Stomach (tissue), 9 donors: ENCODE measurements around the gene SLC35A4. TPM values are rescaled to one million over a fixed set of nuclear protein-coding genes. Genes with fewer than 3 reads are reported as not detected.
A peak's percentile ranks its signal among the peaks of the same experiment; 100 is the strongest.
"Not testable (repeated sequence)": the region's sequence is repeated elsewhere in the genome, so short reads cannot be mapped to it uniquely, and the experiment has no call there.

Experiments
- DNase-seq, 2 donors: peaks; one replicate each; pipeline versions ENCODE4 v3.0.0 to v3.0.0-alpha.2; 2013 to 2019
- H3K27ac ChIP-seq, 5 donors: fragments of 200-600 bp in 4 of 5; sonication (generic) in 4 of 5; one replicate each; pipeline ENCODE4 v1.5.1; 2013 to 2019; ENCODE audit warnings: mild to moderate bottlenecking in 1 of 5, moderate library complexity in 1 of 5
- H3K27me3 ChIP-seq, 3 donors: fragments of 200-600 bp; sonication (generic); one replicate each; pipeline ENCODE4 v1.5.1; 2017 to 2019; ENCODE audit warnings: mixed run types in 1 of 3
- H3K36me3 ChIP-seq, 4 donors: fragments of 200-600 bp; sonication (generic); 1 replicate in 3 of 4; 2 replicates in 1 of 4; pipeline ENCODE4 v1.5.1; 2016 to 2019
- H3K4me1 ChIP-seq, 4 donors: fragments of 200-600 bp; sonication (generic); one replicate each; pipeline ENCODE4 v1.5.1; 2016 to 2019
- H3K4me3 ChIP-seq, 4 donors: fragments of 200-600 bp; sonication (generic) in 3 of 4; one replicate each; pipeline ENCODE4 v1.5.1; 2016 to 2019; ENCODE audit warnings: mild to moderate bottlenecking in 1 of 4
- H3K9me3 ChIP-seq, 4 donors: fragments of 200-600 bp; sonication (generic); one replicate each; pipeline ENCODE4 v1.5.1; 2016 to 2019
- EP300 ChIP-seq: sonication (generic); formaldehyde crosslinking; IDR thresholded peaks from one replicate; pipeline ENCODE4 v1.6.1; 2017; ENCODE audit warnings: antibody characterized with exemption
- POLR2A ChIP-seq, 4 donors: fragments of 450-650 bp; IDR thresholded peaks; one replicate each; pipeline ENCODE4 v1.6.1; 2016; ENCODE audit warnings: antibody characterized with exemption in 4 of 4, control low read depth in 2 of 4, mild to moderate bottlenecking in 1 of 4, moderate library complexity in 1 of 4
- POLR2AphosphoS5 ChIP-seq, 3 donors: sonication (generic); formaldehyde crosslinking; IDR thresholded peaks; one replicate each; pipeline ENCODE4 v1.6.1; 2016; ENCODE audit warnings: antibody characterized with exemption in 3 of 3
- WGBS, 5 donors: extraction: QIAGEN DNeasy Blood & Tissue Kit in 3 of 5; methylation state at CpG; one replicate each; pipeline versions ENCODE4 v1.1.5 to v1.1.7; 2013 to 2018; 5-methylcytosine and 5-hydroxymethylcytosine counted together
- intact Hi-C: fragments of 100-400 bp; cut with DNase I; formaldehyde crosslinking; loops from one replicate; pipeline ENCODE4 v1.15.1; 2023; ENCODE audit warnings: low total_unique reads
- polyA plus RNA-seq, 3 donors: library from polyadenylated mRNA; stranded (reverse); fragments of 200-250 nt; gene quantifications; one replicate each; pipeline ENCODE4 v1.2.3, GENCODE V29; 2013
- total RNA-seq, 5 donors: library from RNA; depleted of rRNA; stranded (reverse); fragments of >200 nt; gene quantifications; one replicate each; pipeline versions ENCODE4 v1.1.0 to v1.2.3, GENCODE V29; 2014 to 2016
- TF ChIP-seq, protein P1 (sequence below), 7 experiments: fragments of 450-650 bp in 4 of 7; fragments of 200-600 bp in 3 of 7; sonication (generic) in 3 of 7; IDR thresholded peaks; one replicate each; pipeline ENCODE4 v1.5.1; 2016 to 2019; ENCODE audit warnings: antibody characterized with exemption in 7 of 7, control low read depth in 2 of 7, mild to moderate bottlenecking in 1 of 7
- donor health status: healthy with polysubstance abuse.
- donor health status: Bipolar disorder and iron deficiency.
- donor health status: healthy.

SLC35A4 gene
- total and polyA plus RNA-seq, 8 donors = 11.4 to 62.0 (median 42.4) TPM

DNA sequence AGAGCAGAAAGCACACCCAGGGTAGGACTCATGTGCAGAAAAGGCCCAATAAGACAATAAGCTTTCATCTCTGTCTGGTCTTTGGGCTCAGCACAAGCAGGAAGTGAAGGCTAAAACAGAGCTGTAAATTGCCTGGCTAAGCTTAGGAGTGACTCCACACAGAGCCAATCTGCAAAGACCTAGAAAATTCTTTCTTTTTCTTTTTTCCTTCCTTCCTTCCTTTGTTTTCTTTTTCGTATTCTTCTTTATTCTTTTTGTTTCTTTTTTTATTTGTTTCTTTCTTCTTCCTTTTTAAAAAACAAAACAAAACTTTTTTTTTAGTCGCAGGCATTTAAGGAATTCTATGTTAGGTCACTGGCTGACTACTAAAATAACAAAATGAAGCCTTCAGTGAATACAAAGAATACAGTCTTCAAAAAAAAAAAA is 12.2 kb downstream of the SLC35A4 start:
- Histone ChIP-seq H3K9me3 (no peaks in the 10 kb centered on the region), H3K4me1 (no peaks in the 10 kb centered on the region), H3K27ac (peak overlapping the region in 1 of 5 donors; percentile 34), H3K4me3 (no peak overlapping the region), H3K27me3 (no peaks in the 10 kb centered on the region), H3K36me3 (no peaks in the 10 kb centered on the region)
- intact Hi-C loops = no loop called here
- no peak for TF ChIP-seq EP300
- TF ChIP-seq POLR2AphosphoS5 (IDR thresholded peaks at IDR 0.05) = no peak
- TF ChIP-seq, protein P1, sequence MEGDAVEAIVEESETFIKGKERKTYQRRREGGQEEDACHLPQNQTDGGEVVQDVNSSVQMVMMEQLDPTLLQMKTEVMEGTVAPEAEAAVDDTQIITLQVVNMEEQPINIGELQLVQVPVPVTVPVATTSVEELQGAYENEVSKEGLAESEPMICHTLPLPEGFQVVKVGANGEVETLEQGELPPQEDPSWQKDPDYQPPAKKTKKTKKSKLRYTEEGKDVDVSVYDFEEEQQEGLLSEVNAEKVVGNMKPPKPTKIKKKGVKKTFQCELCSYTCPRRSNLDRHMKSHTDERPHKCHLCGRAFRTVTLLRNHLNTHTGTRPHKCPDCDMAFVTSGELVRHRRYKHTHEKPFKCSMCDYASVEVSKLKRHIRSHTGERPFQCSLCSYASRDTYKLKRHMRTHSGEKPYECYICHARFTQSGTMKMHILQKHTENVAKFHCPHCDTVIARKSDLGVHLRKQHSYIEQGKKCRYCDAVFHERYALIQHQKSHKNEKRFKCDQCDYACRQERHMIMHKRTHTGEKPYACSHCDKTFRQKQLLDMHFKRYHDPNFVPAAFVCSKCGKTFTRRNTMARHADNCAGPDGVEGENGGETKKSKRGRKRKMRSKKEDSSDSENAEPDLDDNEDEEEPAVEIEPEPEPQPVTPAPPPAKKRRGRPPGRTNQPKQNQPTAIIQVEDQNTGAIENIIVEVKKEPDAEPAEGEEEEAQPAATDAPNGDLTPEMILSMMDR (IDR thresholded peaks at IDR 0.05) = no peak
- no peak for TF ChIP-seq POLR2A (IDR thresholded peaks at IDR 0.05)
- 67 to 81% (median 71%) methylated on average over 2 of the region's 2 CpGs for WGBS, 5 donors
- DNase-seq = no peak

DNA sequence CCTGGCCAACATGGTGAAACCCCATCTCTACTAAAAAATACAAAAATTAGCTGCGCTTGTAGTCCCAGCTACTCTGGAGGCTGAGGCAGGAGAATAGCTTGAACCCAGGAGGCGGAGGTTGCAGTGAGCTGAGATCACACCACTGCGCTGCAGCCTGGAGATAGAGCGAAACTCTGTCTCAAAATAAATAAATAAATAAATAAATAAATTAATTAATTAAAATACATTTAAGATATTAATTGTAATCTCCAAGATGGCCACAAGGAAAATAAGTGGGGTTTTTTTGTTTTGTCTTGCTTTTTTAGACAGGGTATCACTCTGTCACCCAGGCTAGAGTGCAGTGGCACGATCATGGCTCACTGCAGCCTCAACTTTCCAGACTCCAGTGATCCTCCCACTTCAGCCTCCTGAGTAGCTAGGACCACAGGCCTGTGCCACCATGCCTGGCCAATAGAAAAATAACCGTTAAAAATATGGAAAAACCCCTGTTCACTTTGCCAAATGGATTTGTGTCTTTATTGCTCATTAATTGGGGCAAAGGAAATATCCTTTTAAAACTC is 14.6 kb downstream of the SLC35A4 start:
- H3K4me1 ChIP-seq, DNase-seq, H3K27me3 ChIP-seq, H3K4me3 ChIP-seq, H3K9me3 ChIP-seq, H3K36me3 ChIP-seq, H3K27ac ChIP-seq, intact Hi-C loops: not testable (repeated sequence)
- TF ChIP-seq, protein P1 (IDR thresholded peaks at IDR 0.05) = peak in 1 of 7 experiments; percentile 22
- WGBS, 5 donors = 92 to 95% (median 95%) methylated on average over 6 of the region's 6 CpGs

DNA sequence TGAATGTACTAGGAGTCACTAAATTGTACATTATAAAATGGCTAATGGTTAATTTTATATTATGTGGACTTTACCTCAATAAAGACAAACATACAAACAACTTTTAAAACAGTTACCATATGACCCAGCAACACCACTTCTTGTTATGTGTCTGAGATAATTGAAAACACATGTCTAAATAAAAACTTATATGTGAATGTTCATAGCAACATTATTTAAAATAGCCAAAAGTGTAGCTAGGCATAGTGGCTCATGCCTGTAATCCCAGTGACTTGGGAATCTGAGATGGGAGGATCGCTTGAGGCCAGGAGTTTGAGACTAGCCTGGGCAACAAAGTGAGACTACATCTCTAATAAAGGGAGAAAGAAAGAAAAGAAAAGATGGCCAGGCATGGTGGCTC is 22.9 kb downstream of the SLC35A4 start:
- no peak overlapping the region for H3K4me3 ChIP-seq
- H3K27ac ChIP-seq = no peak overlapping the region
- peaks cover 0 to 4% (median 0%) of the 10 kb centered on the region in 3 donors for H3K27me3 ChIP-seq
- DNase-seq = no peak
- no peaks in the 10 kb centered on the region for H3K4me1 ChIP-seq
- no peaks in the 10 kb centered on the region for H3K36me3 ChIP-seq
- 89 to 100% (median 98%) methylated on average over 1 of the region's 1 CpG for WGBS, 5 donors
- peaks cover 0 to 6% (median 0%) of the 10 kb centered on the region in 4 donors for H3K9me3 ChIP-seq
- intact Hi-C loops = no loop called here
- TF ChIP-seq, protein P1 (IDR thresholded peaks at IDR 0.05) = no peak
- TF ChIP-seq POLR2AphosphoS5 (IDR thresholded peaks at IDR 0.05) (no peak), EP300 (no peak), POLR2A (IDR thresholded peaks at IDR 0.05) (no peak)

DNA sequence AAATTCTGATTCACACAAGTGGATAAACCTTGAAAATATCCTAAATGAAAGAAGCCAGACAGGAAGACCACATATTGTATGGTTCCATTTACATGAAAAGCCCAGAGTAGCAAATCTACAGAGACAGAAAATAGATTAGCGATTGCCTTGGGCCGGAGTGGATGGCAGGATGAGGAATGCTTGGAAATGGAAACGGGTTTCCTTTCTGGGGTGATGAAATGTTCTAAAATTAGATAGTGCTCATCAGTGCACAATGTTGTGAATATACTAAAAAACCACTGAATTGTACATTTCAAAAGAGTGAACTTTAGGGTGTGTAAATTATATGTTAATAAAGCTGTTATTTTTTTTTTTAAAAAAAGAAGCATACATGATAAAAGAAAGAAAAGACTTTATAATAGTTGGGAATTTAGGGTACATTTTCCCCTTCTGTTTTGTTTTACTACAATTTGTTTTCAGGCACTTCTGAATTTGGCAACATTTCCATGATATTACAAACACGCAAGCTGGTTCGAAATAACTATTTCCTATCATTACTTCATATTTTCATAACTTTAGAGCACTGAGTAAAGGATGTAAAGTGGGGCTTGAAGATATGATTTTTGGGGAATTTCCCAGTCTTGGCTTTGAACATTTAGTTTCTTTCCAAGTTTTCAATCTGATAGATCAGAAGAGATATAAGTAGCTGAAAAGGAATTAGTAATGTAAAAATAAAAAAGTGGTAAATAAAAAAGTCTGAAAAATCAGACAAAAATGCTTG is 23.9 kb downstream of the SLC35A4 start:
- Histone ChIP-seq H3K27ac (peak overlapping the region in 3 of 5 donors; percentile 2 to 47 (median 2)), H3K9me3 (no peaks in the 10 kb centered on the region), H3K4me1 (no peaks in the 10 kb centered on the region), H3K36me3 (no peaks in the 10 kb centered on the region), H3K27me3 (peaks cover 0 to 4% (median 0%) of the 10 kb centered on the region in 3 donors), H3K4me3 (no peak overlapping the region)
- WGBS, 5 donors = 54 to 74% (median 70%) methylated on average over 5 of the region's 5 CpGs
- no peak for DNase-seq
- TF ChIP-seq, protein P1 (IDR thresholded peaks at IDR 0.05) = no peak
- no peak for TF ChIP-seq POLR2AphosphoS5 (IDR thresholded peaks at IDR 0.05)
- no peak for TF ChIP-seq EP300
- intact Hi-C loops = no loop called here
